Measurements from ENCODE around the gene ACTL10.

The ACTL10 gene

DNA sequence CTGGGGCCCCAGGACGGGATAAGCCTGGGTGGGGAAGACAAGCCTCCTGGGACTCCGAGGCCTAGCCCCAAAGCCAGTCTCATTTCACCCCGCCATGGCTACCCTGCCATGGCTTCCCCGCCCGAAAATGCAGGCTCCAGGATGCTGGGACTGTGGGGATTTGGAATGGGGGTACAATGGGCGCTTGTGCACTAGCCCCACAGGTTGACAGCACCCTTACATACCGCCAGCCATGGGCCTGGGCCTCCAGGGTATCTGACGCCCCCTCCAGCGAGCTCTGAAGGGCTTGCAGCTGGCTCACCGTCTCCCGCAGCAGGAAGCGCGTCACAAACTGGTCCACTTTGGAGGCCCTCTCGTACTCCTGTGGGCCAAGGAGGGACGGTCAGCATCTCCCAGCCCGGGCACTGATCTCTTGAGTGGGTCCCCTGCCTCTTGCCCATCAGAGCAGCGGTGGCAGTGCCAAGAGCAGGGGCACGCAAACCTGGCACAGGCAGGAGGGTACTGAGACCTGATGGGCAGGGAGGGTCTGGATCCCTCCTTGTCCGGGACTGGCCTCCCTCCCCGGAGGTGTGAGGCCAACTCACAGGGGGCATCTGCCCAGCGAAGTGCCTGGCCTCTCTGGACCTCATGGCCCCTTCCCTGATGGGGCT lies 6.6 kb upstream of the ACTL10 start:
- no peak for DNase-seq (ENCODE audit: extremely low spot score, insufficient read length, low read depth)
- no peak for FAIRE-seq

DNA sequence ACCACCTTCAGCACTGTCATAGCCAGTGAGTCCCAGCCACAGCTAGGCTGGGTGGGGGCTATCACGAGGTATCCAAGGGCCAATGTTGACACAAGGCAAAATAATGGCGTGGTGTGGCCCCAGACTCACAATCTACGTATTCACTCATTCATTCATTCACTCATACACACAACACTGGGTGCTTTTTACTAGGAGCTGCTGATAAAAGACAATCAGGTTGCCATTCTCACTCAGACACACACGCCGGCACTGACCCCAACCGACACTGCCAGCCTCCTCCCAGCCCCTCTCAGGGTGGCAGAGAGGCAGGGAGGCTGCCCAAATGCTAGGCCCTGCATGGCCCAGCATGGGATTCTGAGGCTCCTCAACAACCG lies 6.1 kb upstream of the ACTL10 start:
- FAIRE-seq = no peak
- no peak for DNase-seq (ENCODE audit: extremely low spot score, insufficient read length, low read depth)

GRCh38 chr20:33662172-33662571 lies 4.6 kb upstream of the ACTL10 start, which contains the start of gene C20orf144:
C20orf144 (plus strand) TSS chr20:33662327; CDS start chr20:33662346, 19 bp downstream.
- DNase-seq (ENCODE audit: extremely low spot score, insufficient read length, low read depth) (no peak), FAIRE-seq (no peak)

DNA sequence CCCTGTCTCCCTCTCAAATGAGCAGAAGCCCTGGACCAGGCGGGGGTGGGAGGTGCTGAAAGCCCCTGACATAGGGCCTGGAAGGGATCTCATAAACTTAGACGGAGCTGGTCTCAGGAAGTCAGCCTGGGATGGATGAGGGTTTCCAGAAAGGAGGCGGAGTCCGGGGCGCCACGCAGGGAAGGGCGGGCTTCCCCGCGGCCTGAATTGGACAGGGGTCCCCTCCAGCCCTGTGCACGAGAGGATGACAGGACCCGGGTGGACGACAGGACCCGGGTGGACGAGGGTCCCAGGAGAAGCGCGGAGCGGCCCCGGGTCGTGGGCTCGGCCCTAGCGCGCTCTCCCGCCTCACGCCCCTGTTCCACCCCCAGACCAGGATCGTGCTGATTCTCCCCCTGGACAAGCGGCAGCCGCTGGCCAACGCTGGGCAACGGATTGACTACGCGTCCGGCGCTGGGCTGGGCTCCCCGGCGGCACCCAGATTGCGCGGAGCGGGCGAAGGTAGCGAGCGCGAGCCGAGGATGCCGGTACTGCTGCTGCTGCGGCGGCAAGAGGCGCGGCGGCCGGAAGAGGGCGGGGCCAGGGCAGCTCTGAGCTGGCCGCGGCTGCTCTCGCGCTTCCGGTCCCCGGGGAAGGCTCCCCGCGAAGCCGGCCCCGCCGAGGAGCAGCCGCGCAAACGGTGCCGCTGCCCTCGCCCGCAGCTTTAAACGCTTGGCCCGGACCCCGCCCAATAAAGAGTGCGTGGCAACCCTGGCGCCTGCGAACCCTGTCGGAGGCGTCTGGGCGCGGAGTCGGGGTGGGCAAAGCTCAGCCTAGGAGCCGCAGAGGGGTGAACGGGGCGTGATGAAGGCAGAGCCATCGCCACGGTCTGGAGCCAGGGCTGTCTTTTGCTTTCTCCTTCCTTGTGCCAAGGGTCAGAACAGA lies 3.3 kb upstream of the ACTL10 start:
- no peak for DNase-seq (ENCODE audit: extremely low spot score, insufficient read length, low read depth)

DNA sequence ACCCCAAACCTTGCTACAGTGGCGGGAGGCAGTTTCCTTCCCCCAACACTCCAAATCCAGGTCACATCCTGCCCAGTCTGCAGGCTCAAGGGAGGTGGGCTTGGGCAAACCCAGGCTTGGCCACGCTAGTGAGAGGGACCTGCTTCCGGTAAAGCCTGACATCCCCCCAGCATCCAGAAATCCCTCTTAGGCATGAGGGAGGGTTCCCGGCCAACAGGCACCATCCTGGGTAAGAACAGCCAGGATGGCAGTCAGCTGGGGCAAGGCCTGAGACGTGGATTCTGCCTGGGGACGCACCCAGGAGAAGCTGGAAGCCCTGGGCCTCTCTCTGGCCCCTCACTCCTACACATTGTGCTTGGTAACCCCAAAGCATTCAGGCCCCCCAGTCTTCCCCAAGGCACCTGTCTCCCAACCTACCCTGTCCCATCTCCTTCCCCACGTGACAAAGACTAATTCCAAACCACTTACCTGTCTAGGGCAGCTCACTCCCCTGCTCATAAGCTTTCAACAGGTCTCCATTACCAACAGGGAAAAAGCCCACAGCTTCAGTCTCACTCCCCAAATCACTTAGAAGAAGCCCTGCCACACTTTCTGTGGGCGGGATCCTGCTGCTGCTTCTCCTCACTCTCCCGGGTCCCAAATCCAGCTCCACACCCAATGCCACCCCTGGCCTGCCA lies 2.5 kb upstream of the ACTL10 start:
- FAIRE-seq (no peak), DNase-seq (ENCODE audit: extremely low spot score, insufficient read length, low read depth) (no peak)

More for the DNA sequence above, 3.3 kb upstream of the ACTL10 start:
- FAIRE-seq = peak; percentile 76

GRCh38 chr20:33664762-33665144 lies 2.0 kb upstream of the ACTL10 start:
- no peak for FAIRE-seq
- no peak for DNase-seq (ENCODE audit: extremely low spot score, insufficient read length, low read depth)

DNA sequence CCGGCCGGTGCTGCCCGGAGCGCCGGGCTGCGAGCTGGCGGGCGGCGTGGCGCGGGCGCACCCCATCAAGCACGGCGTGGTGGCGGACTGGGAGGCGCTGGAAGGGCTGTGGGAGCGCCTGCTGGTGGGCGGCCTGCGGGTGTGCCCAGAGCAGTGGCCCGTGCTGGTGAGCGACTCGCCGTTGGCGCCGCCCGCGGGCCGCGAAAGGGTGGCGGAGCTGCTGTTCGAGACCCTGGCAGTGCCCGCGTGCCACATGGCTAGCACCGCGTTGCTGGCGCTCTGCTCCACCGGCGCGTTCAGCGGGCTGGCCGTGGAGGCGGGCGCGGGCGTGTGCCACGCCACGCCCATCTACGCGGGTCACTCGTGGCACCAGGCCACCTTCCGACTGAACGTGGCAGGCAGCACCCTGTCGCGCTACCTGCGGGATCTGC lies 517 bp downstream of the ACTL10 start:
- DNase-seq (ENCODE audit: extremely low spot score, insufficient read length, low read depth) (no peak), FAIRE-seq (no peak)

DNA sequence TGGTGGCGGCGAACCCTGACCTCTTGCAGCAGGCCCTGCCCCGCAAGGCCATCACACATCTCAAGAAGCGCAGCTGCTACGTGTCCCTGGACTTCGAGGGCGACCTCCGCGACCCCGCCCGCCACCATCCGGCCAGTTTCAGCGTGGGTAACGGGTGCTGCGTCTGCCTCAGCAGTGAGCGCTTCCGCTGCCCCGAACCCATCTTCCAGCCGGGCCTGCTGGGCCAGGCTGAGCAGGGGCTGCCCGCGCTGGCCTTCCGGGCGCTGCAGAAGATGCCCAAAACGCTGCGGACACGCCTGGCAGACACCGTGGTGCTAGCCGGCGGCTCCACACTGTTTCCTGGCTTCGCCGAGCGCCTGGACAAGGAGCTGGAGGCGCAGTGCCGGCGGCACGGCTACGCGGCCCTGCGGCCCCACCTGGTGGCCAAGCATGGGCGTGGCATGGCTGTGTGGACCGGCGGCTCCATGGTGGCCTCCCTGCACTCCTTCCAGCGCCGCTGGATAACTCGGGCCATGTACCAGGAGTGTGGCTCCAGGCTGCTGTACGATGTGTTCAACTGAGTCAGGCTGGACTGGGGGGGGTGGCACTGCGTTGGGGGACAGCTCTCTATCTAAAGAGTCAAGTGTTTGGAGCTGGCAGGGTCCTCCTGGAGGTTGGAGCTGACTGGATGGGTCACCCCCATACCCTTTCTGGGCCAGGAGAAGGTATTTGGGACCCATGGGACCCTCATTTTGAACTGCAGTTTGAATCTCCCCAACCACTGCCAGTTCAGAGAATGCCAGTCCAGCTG lies 1.1 kb downstream of the ACTL10 start:
- DNase-seq (ENCODE audit: extremely low spot score, insufficient read length, low read depth) (no peak), FAIRE-seq (peak; percentile 60)

DNA sequence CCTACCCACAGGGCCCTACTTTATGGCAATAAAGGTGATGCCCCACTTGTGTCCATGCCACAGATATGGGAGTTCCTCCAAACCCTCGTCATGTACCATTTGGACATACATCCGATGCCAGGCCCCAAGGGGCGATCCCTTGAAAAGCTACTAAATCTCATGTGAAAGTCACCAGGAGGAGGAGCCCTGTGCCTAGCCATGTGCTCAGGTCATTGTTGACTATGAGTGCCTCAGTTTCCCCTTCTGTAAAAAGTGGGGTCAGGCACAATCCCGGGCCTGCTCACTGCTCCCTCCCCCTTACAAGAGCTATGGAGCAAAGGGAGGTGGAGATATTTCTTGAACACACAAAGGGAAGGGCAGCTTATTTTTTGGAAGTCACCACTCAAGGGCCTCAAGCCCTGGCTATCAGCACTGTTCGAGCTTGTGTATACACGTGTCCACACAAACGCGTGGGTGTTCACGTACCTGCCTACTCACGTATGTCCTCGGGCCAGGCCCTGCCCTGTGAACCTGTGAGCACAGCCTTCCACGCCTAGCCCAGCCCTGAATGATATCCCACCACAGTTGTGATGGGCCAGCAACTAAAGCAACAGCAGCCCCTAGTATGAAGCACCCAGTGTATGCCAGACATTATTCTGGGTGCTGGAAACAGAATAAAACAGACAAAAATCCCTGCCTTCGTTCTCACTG lies 1.9 kb downstream of the ACTL10 start:
- FAIRE-seq = no peak
- no peak for DNase-seq (ENCODE audit: extremely low spot score, insufficient read length, low read depth)

GRCh38 chr20:33669224-33669623 lies 2.5 kb downstream of the ACTL10 start:
- DNase-seq (ENCODE audit: extremely low spot score, insufficient read length, low read depth) (no peak), FAIRE-seq (no peak)

GRCh38 chr20:33669873-33670640 lies 3.3 kb downstream of the ACTL10 start:
- DNase-seq (ENCODE audit: extremely low spot score, insufficient read length, low read depth) (no peak), FAIRE-seq (no peak)

GRCh38 chr20:33670715-33671499 lies 4.2 kb downstream of the ACTL10 start:
- no peak for DNase-seq (ENCODE audit: extremely low spot score, insufficient read length, low read depth)
- FAIRE-seq = no peak

DNA sequence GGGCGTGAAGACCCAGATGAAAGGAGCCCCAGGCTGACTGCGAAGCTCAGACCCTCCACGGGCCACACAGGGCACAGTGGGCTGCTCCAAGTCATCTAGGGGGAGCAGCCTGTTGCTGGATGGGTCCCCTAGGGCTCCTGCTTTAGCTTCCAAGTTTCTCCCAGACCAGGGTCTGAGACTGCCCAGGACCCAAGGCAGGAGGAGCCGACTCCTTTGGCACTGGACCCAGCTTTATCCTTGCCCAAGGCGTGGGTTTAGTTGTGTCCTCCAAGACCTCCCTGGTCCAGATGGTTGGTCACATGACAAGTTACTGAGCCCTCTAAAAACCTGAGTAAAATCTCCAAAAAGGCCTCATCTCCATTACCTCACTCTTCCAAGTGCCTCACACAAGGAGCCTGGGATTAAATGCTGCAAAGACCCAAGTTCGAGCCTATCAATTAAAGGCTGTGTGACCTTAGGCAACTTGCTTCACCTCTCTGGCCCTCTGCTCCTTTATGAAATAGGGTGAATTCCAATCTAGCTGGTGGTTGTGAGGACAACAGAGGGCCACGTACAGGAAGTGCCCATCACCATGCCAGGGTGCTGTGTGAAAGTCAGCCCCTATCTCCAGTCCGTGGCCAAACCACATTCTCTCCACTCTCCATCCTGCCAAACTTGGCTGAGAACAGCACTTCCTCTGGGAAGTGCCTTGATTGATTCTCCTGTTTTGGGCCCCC lies 5.0 kb downstream of the ACTL10 start:
- FAIRE-seq (no peak), DNase-seq (ENCODE audit: extremely low spot score, insufficient read length, low read depth) (no peak)

GRCh38 chr20:33672426-33673113 lies 5.8 kb downstream of the ACTL10 start:
- DNase-seq (ENCODE audit: extremely low spot score, insufficient read length, low read depth) = no peak
- no peak for FAIRE-seq

- no peak for FAIRE-seq
These were observed 6.3 kb downstream of the ACTL10 start for GRCh38 chr20:33673114-33673409.

GRCh38 chr20:33673410-33674293 lies 6.9 kb downstream of the ACTL10 start:
- FAIRE-seq (no peak), DNase-seq (ENCODE audit: extremely low spot score, insufficient read length, low read depth) (no peak)

More at GRCh38 chr20:33673114-33673409, 6.3 kb downstream of the ACTL10 start:
- DNase-seq (ENCODE audit: extremely low spot score, insufficient read length, low read depth) = no peak

All from GM18507 (cell line).